ENCODE measurements around the gene PCDH19. TPM values are rescaled to one million over a fixed set of nuclear protein-coding genes. Genes with fewer than 3 reads are reported as not detected.

PCDH19 gene
- total RNA-seq, 2 donors from 2014 or later: 0.91 to 1.6 TPM

DNA sequence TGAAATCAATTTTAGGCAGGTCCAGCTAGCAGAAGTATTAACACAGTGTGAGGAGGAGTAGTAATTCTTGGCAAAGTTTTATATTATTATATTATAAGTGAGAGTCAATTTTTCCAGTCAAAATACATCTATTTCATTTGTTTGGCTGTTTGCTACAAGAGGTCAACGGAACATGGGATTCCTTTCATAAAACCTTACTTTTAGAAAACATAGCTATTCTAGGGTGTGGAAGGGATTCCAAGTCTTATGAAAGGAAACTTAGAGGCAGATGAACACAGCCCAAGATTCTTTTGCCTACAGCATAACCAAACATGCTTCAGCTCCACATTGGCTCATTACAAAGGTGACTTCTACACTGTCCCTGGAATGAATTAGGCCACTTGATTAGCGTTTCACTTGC is 29.9 kb upstream of the PCDH19 start:
- Histone ChIP-seq H3K36me3 (no peaks in the 10 kb centered on the region), H3K9me3 (no peaks in the 10 kb centered on the region), H3K27ac (no peak overlapping the region), H3K4me1 (replicated peaks) (no peaks in the 10 kb centered on the region), H3K4me3 (no peak overlapping the region), H3K27me3 (replicated peaks; ENCODE audit: insufficient read depth) (no peaks in the 10 kb centered on the region)
- 67% methylated on average over 2 of the region's 2 CpGs for WGBS
- intact Hi-C loops (cut with DNase I): no loop called here
- DNase-seq (ENCODE audit: low spot score): no peak
- TF ChIP-seq POLR2A (IDR thresholded peaks at IDR 0.05): no peak
- TF ChIP-seq POLR2AphosphoS5 (IDR thresholded peaks at IDR 0.05): no peak
- TF ChIP-seq, protein P1, sequence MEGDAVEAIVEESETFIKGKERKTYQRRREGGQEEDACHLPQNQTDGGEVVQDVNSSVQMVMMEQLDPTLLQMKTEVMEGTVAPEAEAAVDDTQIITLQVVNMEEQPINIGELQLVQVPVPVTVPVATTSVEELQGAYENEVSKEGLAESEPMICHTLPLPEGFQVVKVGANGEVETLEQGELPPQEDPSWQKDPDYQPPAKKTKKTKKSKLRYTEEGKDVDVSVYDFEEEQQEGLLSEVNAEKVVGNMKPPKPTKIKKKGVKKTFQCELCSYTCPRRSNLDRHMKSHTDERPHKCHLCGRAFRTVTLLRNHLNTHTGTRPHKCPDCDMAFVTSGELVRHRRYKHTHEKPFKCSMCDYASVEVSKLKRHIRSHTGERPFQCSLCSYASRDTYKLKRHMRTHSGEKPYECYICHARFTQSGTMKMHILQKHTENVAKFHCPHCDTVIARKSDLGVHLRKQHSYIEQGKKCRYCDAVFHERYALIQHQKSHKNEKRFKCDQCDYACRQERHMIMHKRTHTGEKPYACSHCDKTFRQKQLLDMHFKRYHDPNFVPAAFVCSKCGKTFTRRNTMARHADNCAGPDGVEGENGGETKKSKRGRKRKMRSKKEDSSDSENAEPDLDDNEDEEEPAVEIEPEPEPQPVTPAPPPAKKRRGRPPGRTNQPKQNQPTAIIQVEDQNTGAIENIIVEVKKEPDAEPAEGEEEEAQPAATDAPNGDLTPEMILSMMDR (IDR thresholded peaks at IDR 0.05): no peak

DNA sequence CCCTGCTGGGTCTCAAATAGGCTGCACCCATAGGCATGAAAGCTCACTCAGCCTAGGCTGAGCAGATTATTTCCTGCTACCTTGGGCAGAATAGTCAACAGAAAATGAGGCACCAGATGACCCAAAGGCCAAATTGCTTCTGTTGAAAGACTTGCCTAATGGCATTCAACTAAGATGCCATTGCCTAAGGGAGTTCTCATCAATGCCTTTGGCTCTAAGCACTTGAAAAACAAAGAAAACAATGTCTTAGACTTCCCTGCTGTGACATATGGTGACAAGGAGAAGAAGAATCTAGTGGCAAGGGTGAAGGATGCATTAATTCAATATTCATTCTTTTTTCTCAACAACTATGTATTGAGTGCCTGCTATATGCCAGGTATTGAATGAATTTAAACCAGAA is 25.7 kb upstream of the PCDH19 start:
- no peak for DNase-seq (ENCODE audit: low spot score)
- Histone ChIP-seq H3K27me3 (replicated peaks; ENCODE audit: insufficient read depth) (no peaks in the 10 kb centered on the region), H3K36me3 (no peaks in the 10 kb centered on the region), H3K4me3 (no peak overlapping the region), H3K4me1 (replicated peaks) (no peaks in the 10 kb centered on the region), H3K9me3 (no peaks in the 10 kb centered on the region), H3K27ac (no peak overlapping the region)
- intact Hi-C loops (cut with DNase I): no loop called here
- no peak for TF ChIP-seq POLR2A (IDR thresholded peaks at IDR 0.05)
- no peak for TF ChIP-seq POLR2AphosphoS5 (IDR thresholded peaks at IDR 0.05)
- TF ChIP-seq, protein P1 (IDR thresholded peaks at IDR 0.05): no peak

DNA sequence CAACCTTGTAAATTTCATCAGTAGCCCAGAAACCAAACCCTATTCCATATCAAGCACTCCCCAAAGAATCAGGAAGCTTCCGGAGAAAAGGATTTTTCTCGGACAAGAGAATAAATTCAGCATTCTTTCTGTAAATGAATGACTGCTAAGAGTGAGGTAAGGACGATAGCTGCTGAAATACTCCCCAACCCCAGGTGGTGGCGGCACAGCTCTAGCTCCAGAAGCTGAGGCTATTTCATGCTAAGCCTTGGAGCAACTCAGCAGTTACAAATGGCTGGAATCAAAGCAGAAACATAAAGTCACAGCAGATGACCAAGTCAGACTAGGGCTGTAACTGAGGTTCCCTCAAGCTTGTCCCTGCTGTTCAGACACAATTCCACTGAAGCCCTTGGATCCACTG is 13.9 kb upstream of the PCDH19 start:
- 70% methylated on average over 4 of the region's 4 CpGs for WGBS
- no peak overlapping the region for H3K27ac ChIP-seq
- intact Hi-C loops (cut with DNase I): no loop called here
- H3K9me3 ChIP-seq: no peaks in the 10 kb centered on the region
- no peak overlapping the region for H3K4me3 ChIP-seq
- no peaks in the 10 kb centered on the region for H3K36me3 ChIP-seq
- no peak for DNase-seq (ENCODE audit: low spot score)
- no peaks in the 10 kb centered on the region for H3K27me3 ChIP-seq (replicated peaks; ENCODE audit: insufficient read depth)
- no peaks in the 10 kb centered on the region for H3K4me1 ChIP-seq (replicated peaks)
- TF ChIP-seq POLR2A (IDR thresholded peaks at IDR 0.05): no peak
- no peak for TF ChIP-seq POLR2AphosphoS5 (IDR thresholded peaks at IDR 0.05)
- TF ChIP-seq, protein P1 (IDR thresholded peaks at IDR 0.05): no peak

DNA sequence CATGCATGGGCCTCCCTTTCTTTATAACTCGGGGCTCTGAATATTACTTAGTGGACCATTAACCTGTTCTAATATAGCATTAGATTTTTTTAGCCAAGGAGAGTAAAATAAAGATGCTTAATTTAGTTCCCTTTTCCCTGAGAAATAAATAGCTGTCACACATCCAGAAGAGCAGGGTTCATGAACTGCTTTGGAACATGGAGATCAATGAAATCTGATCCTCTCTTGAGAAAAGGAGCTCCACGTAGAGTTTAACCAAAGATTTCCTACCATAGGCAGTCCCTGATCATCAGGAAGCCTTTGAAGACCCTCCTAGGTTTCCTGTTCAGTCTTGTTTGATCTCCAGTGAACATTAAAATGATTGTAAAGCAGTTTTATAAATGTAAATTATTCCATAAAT is 8.5 kb upstream of the PCDH19 start:
- intact Hi-C loops (cut with DNase I): no loop called here
- 46% methylated on average over 2 of the region's 2 CpGs for WGBS

DNA sequence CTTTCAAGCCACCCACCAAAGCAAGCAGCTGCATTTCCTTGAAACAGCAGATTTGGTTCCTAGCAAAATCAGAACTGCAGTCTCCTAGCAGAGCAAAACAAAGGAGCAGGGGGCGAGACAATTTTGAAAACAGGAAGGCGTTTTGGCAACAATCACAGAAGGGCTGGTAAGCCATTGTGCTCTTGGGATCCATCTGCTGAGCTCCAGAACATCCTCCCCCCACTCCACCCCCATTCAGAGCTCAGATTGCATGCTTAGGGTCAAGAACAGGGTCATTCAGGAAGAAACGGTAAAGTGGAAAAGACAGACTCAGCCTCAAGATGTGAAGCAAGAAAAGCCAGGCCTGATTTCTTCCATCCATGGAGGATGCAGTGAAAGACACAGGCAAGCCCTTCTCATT is 7.6 kb upstream of the PCDH19 start:
- intact Hi-C loops (cut with DNase I): no loop called here
- WGBS: 57% methylated on average over 3 of the region's 3 CpGs
- DNase-seq (ENCODE audit: low spot score): no peak
- Histone ChIP-seq H3K9me3 (no peaks in the 10 kb centered on the region), H3K4me3 (no peak overlapping the region), H3K4me1 (replicated peaks) (no peaks in the 10 kb centered on the region), H3K27ac (no peak overlapping the region), H3K36me3 (no peaks in the 10 kb centered on the region), H3K27me3 (replicated peaks; ENCODE audit: insufficient read depth) (no peaks in the 10 kb centered on the region)
- TF ChIP-seq POLR2A (IDR thresholded peaks at IDR 0.05) (no peak), POLR2AphosphoS5 (IDR thresholded peaks at IDR 0.05) (no peak)
- TF ChIP-seq, protein P1 (IDR thresholded peaks at IDR 0.05): no peak

More for the DNA sequence above, 8.5 kb upstream of the PCDH19 start:
- DNase-seq (ENCODE audit: low spot score): no peak
- TF ChIP-seq POLR2A (IDR thresholded peaks at IDR 0.05) (no peak), POLR2AphosphoS5 (IDR thresholded peaks at IDR 0.05) (no peak)
- TF ChIP-seq, protein P1 (IDR thresholded peaks at IDR 0.05): no peak
- no peaks in the 10 kb centered on the region for H3K9me3 ChIP-seq
- no peaks in the 10 kb centered on the region for H3K4me1 ChIP-seq (replicated peaks)
- H3K27me3 ChIP-seq (replicated peaks; ENCODE audit: insufficient read depth): no peaks in the 10 kb centered on the region
- no peaks in the 10 kb centered on the region for H3K36me3 ChIP-seq
- no peak overlapping the region for H3K27ac ChIP-seq
- H3K4me3 ChIP-seq: no peak overlapping the region

All from prostate gland (tissue), 2 donors.